G401 (cell line): ENCODE measurements around the gene MIPOL1. TPM values are rescaled to one million over a fixed set of nuclear protein-coding genes. Genes with fewer than 3 reads are reported as not detected.
"Not testable (repeated sequence)": the region's sequence is repeated elsewhere in the genome, so short reads cannot be mapped to it uniquely, and the experiment has no call there.

Source experiments
- DNase-seq: peaks from one replicate; pipeline ENCODE4 v3.0.0-alpha.2; 2015; ENCODE audit warnings: low spot score
- in situ Hi-C: cut with HindIII; loops from 2 replicates; pipeline ENCODE4 v1.10.0; 2016; ENCODE audit warnings: low sequenced_read_pairs, mixed read lengths
- total RNA-seq: library from RNA; depleted of rRNA; stranded (reverse); fragments of >200 nt; shearing (Covaris generic); gene quantifications from 2 replicates; pipeline ENCODE4 v1.2.3, GENCODE V29; 2014

MIPOL1 gene
- total RNA-seq, 1 experiment from 2014 or later = 13.2 TPM

DNA sequence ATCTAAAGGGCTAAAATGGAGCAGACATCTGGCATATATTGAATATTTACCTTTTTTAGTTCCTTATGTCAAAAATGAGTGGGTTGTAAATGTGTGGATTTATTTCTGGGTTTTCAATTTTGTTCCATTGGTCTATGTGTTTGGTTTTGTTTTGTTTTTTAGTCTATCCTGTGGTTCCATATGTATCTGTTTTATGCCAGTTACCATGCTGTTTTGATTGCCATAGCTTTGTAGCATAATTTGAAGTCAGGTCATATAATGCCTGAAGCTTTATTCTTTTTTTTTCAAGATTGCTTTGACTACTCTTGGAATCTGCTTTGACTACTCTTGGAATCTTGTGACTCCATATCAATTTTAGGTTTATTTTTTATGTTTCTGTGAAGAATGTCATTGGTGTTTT, 133.2 kb downstream of the MIPOL1 start:
- DNase-seq = no peak
- in situ Hi-C loops = no loop called here

DNA sequence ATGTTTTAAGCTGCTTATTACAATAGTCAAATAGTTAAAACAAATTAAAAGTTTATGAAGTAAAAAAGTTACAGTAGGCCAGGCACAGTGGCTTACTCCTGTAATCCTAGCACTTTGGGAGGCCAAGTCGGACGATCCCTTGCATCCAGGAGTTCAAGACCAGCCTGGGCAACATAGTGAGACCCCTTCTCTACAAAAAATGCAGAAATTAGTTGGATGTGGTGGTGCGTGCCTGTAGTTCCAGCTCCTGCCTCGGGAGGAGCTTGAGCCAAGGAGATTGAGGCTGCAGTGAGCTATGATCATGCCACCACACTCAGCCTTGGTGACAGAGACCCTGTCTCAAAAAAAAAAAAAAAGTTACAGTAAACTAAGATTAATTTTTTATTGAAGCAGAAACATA, 142.6 kb downstream of the MIPOL1 start:
- in situ Hi-C loops = no loop called here
- no peak for DNase-seq

DNA sequence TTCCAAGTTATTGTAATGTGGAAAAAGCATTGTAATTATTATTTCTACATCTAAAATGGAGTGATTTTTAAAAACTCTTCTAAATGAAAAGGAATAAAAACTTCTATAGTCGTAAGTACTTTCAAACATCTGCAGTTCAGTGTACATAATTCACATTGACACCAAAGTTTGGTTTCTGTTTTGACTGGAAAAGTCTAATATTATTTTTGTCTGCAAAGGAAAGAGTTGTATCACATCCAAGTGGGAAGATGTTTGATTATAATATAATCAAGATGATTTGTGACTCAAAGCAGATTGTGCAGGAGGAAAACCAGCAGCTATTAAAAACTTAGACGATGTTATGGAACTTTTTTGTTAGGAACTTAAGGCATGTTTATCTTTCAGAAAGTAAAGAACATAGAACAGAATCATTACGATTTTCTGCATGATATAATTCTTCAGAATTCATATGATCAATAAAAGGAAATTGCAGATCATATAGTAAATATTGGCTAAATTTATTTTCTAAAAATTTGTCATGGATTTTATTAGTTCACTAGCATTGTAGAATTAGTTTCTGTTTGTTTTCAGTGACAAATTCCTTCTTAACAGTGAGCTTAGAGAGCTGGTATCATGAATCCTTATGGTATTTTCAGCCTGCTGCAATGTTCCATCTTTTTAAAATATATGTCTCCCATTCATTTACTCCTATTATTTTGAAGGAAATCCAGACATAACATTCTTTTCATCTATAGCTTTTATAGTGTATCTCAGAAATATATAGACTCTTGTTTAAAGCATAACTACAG, 145.8 kb downstream of the MIPOL1 start:
- no peak for DNase-seq
- in situ Hi-C loops = no loop called here

DNA sequence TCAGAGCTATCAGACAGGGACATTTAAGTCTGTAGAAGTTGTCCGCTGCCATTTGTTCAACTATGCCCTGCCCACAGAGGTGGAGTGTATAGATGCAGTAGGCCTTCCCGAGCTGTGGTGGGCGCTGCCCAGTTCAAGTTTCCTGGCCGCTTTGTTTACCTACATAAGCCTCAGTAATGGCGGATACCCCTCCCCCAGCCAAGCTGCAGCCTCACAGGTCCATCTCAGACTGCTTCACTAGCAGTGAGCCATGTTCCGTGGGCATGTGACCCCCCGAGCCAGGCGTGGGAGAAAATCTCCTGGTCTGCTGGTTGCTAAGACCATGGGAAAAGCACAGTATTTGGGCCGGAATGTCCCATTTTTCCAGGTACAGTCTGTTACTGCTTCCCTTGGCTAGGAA, 165.9 kb downstream of the MIPOL1 start:
- in situ Hi-C loops = no loop called here
- DNase-seq = no peak

DNA sequence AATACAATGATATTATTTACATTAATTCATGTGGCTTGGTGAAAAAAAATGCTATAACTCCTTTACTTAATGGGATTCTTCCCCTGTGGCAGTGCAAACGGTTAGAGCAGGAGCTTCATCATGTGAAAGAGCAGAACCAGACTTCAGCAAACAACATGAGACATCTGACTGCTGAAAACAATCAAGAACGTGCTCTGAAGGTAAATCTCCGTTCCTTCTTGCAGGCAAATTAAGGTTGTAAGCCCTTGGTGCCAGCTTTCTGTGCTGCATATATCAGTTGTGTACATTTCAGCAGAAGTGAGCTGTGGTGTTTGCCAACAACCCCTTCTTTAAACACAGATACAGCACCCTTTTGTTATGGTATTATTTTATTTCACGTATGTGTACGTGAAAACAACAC, 171.7 kb downstream of the MIPOL1 start:
- in situ Hi-C loops = no loop called here
- DNase-seq = no peak

DNA sequence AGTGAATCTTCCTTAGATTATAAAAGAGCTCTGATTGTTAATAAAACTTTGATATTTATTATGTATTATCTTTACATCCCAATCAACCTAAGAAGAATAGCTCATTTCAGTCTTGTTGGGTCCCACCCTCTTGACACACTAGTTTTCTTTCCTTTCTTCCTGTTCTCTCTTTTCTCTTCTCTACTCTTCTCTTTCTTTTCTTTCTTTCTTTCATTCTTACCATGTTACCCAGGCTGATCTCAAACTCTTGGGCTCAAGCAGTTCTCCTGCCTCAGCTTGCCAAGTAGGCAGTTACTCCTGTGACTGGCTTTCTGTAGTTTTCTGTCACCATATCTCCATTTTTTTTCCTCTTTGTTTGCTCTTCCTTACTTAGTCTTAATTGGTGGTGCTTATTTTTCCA, 177.8 kb downstream of the MIPOL1 start:
- DNase-seq = no peak
- in situ Hi-C loops = no loop called here

DNA sequence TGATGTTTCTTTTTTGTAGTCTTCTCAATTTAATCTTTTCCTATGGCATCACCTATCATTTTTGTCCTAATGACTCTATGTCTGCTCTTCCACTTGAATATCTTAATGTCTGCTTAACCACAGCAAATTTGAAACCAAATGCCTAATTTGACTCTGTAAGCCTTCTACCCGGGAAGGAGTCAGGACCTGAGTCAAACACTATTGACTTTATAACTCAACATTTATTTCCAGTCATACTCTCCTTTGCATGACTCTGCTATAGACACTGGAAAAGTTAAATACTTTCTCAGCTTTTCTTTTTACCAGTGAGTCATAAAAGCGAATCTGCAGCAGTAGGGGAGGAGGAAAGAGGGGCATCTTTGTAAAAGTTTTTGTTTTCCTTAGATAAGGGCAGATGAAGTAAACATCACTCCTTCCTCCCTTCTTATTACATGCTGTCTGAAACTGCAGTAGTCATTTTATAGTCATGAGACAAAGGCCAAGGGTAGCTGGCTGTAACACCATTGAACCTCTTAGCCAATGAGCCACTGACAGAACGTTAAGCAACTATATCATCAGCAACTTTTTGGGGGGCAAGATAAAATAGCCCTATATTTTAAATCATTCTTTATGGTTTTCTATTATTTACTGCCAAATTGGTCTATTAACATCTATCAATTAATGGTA, 179.3 kb downstream of the MIPOL1 start:
- no peak for DNase-seq
- in situ Hi-C loops = no loop called here

DNA sequence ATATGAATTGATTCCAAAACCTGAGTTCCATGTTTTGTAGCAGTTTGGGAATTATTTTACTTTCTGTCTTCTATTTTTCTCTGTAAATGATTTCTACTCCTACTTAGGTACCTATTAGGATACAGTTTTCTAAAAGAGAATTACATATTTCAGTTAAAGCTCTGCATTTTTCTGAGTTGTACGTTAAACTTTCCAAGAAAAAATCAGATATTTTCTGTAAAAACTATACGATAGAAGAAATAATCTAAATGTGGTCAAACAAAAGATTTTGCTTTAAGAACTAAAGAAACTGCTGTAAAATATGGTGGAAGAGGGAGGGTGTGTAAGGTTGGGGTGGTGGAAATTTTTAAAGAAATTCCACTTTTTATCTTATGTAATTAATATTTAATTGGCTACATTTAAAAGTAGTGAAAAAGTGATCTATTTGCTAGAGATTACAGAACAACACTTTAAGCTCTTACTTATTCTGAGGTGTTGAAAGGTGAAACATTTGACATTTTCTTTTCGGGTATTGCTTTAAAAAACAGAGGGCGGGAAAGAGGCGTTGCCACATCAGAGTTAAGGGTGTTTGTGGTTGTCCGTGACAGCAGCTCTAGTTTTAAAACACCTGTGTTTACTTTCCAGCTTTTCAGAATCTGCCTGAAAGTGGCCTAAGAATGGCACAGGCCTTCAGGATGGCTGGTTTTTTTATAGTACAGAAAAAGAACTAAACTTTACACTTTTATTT, 187.3 kb downstream of the MIPOL1 start:
- in situ Hi-C loops = no loop called here
- no peak for DNase-seq

DNA sequence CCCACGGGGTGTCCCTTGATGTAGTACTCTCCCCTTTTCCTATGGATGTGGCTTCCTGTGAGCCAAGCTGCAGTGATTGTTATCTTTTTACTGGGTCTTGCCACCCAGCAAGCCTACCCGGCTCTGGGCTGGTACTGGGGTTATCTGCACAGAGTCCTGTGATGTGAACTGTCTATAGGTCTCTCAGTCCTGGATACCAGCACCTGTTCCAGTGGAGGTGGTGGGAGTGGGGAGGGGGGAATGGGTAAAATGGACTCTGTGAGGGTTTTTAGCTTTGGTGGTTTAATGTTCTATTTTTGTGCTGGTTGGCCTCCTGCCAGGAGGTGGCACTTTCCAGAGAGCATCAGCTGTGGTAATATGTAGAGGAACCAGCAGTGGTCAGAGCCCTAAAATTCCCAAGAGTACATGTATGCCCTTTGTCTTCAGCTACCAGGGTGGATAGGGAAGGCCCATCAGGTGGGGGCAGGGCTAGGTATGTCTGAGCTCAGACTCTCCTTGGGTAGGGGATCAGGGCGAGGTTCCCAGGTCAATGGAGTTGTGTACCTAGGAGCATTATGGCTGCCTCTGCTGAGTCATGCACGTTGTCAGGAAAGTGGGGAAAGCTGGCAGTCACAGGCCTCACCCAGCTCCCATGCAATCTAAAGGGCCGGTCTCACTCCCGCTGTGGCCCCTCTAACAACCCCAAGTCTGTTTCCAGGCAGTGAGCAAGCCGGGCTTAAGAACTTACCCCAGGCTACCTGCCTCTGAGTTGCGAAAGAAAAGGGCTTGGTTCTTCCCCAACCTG, 199.6 kb downstream of the MIPOL1 start:
- in situ Hi-C loops, DNase-seq: not testable (repeated sequence)

DNA sequence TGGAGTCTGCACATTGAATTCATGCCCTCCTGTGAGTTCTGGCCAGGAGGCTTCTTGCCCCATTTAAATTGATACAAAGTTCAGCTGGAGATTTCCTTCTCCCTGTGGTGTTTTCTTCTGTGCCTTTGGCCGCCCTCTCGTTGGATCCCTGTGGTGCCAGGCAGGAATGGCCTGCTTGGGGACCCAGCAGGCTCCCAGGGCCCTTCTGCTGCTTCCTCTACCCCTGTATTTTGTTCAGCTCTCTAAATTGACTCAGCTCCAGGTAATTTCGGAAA, 200.1 kb downstream of the MIPOL1 start:
- DNase-seq = no peak
- in situ Hi-C loops = no loop called here

DNA sequence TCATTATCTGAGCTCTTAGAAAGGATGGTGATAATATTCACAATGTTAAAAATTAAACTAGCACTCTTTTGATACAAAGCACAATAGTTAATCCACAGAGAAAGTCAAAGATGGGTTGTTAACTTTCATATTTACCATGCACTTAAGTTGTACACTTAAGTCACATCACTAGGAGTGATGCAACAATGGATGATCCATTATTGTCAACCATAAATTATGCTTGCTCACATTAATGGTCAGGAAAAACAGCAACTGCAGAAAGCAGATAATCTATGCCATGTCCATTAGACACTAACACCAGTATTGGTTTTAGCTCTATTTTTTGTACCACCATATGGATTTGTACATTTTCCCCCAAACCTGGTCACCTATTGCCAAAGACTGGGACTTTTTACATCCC, 201.8 kb downstream of the MIPOL1 start:
- no peak for DNase-seq
- in situ Hi-C loops = no loop called here

DNA sequence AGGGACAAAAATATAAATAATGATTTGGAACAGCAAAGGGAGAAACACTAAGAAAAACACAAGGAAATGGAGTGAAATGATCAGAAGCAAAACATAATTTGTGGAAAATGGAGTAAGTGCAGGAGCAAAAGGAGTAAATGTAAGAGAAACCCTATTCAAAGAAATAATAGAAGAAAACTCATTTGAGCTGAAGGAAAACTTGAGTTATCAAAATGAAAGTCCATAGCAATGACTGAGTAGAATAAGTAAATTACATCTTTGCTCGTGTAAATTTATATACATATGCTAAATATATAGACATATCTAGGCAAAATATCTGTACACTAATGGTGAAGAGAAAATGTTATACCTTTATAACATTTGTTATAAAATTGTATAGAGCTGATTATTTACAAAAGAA, 203.4 kb downstream of the MIPOL1 start:
- in situ Hi-C loops = no loop called here
- no peak for DNase-seq

DNA sequence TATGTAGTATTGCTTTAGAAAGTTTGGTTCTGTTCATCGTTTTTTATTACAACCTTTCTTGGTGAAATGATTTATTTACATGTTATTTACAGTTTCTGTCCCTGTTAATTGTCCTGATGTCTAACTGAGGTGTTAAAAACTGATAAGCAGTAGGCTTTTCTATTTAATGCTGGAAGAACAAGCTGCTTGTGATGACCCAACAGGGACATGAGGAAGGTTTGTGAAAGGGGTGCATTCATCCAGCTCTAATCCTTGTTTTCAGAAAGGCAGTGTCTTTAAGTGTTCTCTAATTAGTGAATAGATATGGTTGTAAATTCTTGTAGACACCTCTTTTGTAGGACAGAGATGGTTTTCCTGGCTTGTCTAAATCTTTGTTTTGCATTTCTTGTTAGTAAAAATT, 205.9 kb downstream of the MIPOL1 start:
- no peak for DNase-seq
- in situ Hi-C loops = no loop called here

DNA sequence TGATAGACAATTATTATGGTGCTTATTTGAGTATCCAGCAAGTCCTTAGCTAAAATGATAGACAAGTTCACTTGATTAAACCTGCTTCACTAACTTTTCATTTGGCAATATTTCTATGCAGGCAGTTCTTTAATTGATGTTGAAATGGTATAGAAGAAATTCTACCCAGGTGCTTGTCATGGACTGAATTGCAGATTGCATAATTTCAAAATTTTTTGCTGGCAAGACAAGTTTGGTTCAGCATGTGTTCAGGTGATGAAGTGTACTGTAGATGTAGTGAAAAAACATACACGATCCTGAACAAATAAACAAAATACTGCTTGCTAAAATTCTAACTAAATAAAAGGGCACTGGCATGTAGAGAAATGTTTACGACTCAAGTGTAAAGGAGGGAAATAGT, 208.4 kb downstream of the MIPOL1 start:
- in situ Hi-C loops = no loop called here
- DNase-seq = no peak

DNA sequence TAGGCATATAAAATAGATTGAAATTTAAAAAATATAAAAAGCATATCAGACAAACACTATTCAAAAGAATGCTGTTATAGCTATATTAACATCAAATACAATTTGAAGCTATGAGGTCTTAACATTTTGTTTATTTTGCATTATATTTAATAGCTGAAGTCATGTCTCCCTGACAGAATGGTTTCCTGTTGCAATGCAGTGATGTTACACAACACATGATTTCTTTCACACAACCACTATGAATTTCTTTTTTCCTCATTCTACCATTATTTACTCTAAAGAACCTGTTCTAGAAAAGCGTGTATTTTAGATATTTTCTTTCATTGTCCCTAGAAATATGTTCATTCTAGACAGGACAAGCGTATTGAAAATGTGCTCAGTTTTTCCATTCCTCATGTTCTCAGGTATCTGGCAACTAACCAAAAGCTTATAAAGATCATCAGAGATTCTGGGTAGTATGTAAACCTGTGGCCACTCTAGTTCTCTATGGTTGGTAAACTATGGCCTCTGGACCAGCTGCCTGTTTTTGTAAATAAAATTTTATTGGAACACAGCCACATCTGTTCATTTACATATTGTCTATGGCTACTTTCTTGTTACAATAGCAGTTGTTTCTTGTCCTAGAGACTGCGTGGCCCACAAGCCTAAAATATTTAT, 213.5 kb downstream of the MIPOL1 start:
- in situ Hi-C loops = no loop called here
- no peak for DNase-seq

DNA sequence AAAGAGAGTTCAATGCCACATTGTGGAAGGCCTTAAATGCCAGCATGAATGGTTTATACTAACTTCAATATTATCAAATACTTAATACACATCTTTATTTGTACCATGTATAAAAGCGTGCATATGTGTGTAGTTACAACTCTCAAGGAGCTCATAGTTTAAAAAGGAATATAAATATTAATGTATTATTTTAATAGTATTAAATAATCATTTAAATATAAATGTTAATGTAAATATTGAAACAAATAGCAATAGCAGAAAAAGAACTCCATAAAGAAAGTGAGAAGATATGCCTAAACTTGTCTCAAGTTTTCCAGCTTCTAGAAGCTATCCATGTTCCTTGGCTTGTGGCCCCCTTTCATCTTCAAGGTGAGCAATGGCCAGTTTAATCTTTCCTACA, 215.3 kb downstream of the MIPOL1 start:
- in situ Hi-C loops = no loop called here

DNA sequence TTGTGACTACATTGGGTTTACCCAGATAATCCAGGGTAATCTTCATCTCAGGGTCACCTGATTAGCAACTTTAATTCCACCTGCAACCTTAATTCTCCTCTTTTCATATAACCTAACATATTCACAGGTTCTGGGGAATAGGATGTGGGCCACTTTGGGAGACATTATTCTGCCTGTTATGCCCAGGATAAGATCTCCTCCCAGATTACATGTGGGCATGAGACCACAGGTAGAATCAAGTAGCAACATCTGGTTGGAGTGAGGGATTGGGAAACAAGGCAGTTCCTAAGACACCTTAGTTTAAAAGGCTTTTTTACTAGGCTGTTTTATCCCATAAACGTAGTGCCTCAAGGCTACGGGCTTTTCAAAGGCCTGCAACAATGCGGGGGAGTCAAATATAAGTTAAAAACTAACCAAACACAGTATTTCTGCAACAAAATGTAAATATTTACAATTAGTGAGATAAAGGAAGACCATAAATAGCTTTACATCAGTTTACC, 215.8 kb downstream of the MIPOL1 start:
- DNase-seq = no peak
- in situ Hi-C loops = no loop called here

More for the DNA sequence above, 215.3 kb downstream of the MIPOL1 start:
- no peak for DNase-seq

DNA sequence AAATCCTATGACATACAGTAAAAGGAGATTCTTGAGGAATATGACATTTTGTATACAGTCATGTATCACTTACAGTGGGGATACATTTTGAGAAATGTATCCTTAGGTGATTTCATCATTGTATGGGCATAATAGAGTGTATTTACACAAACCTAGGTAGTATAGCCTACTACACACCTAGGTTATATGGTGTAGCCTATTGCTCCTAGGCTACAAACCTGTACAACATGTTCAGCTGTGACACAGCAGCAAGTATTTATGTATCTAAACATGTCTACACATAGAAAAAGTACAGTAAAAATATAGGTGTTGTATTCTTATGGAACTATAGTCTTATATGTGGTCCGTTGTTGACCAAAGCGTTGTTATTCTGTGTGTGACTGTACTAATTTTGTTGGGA, 218.5 kb downstream of the MIPOL1 start:
- in situ Hi-C loops = no loop called here
- no peak for DNase-seq

DNA sequence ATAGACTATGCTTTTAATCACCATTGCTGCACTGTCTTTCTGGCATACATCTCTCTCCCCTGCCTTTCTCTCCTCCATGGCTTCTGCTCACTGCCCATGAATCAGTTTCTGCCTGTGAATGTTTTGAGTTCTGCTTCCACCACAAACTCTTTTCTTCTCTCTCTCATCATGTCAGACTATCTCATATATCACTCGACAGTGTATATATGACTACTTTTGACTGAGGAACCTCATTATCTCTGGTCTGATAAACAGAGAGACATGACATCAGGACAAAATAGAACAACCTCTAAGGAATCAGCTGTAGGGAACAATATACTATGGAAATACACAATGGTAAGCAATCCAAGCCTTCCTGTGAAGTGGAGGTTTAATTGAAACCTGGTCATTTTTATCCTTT, 219.4 kb downstream of the MIPOL1 start:
- no peak for DNase-seq
- in situ Hi-C loops = no loop called here
